ENCODE results near the gene HRCT1.
"Not testable (repeated sequence)": the region's sequence is repeated elsewhere in the genome, so short reads cannot be mapped to it uniquely, and the experiment has no call there.

HRCT1 gene

DNA sequence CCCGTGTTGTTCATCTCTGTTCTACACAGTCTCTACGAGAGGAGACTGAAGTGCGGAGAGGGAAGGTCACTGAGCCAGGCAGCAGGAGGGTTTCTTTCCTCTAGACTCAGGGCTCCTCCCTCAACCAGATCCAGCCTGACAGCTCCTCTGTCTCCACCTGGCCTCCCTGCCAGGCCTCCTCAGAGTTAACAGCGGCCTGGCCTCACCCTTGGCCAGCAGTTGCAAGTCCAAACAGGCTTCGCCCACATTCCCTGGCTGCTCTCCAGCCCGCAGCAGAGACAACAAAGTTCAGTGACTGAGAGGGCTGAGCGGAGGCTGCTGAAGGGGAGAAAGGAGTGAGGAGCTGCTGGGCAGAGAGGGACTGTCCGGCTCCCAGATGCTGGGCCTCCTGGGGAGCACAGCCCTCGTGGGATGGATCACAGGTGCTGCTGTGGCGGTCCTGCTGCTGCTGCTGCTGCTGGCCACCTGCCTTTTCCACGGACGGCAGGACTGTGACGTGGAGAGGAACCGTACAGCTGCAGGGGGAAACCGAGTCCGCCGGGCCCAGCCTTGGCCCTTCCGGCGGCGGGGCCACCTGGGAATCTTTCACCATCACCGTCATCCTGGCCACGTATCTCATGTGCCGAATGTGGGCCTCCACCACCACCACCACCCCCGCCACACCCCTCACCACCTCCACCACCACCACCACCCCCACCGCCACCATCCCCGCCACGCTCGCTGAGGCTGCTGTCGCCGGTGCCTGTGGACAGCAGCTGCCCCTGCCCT lies at the start of gene HRCT1:
Gene HRCT1, plus strand, starts transcription at position 291 of the 768 bp plus-strand sequence. Its CDS starts 86 bp downstream, at position 377.
- peak; percentile 96 for DNase-seq (ENCODE audit: low read depth)

- no peak for DNase-seq (ENCODE audit: low read depth)
Observed at GRCh38 chr9:35856206-35856605, 49.8 kb upstream of the HRCT1 start.

GRCh38 chr9:35856882-35857281 lies 49.1 kb upstream of the HRCT1 start:
- DNase-seq (ENCODE audit: low read depth) = no peak

DNA sequence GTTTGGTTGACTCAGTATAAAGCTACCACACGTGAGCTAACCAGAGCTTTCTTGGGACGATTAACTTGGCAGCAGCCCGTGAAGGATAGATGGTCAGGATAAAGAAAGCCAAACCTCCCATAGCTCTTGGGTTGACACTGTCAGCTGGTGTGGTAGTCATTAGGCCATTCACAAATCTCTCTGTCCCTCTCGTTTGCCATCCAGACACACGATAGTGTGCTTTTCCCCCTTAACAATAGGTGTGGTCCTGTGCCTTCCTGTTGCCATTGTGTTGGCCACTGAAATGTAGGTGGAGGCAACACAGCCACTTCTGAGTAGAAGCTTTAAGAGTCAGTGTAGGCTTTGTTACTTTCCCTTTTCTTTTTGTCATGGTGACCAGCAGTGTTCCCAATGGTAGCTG lies 47.5 kb upstream of the HRCT1 start:
- DNase-seq (ENCODE audit: low read depth) = no peak

DNA sequence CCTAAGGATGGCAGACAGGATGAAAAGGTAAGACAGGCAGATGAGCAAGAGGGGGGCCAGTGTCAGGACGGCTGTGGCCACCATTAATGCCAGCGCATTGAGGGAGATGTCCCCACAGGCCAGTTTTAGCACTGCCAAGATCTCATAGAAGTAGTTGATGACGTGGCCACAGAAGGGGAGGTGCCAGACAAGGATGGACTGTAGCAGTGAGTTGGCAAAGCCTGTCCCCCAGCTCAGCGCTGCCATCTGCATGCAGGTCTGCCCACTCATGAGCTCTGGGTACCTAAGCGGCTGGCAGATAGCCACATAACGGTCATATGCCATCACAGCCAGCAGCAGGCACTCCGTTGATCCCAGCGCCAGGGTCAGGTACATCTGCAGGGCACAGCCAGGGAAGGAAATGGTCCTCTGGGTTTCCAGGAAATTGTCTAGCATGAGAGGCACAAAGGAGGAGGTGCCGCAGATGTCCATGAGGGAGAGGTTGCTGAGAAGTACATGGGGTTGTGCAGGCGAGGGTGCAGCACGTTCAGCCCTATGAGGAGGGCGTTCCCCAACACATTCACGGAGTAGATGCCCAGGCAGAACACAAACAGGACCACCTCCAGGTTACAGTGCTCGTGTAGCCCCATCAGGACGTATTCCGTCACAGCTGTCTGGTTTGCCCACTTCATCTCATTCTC lies 46.6 kb upstream of the HRCT1 start:
- DNase-seq (ENCODE audit: low read depth) = no peak

DNA sequence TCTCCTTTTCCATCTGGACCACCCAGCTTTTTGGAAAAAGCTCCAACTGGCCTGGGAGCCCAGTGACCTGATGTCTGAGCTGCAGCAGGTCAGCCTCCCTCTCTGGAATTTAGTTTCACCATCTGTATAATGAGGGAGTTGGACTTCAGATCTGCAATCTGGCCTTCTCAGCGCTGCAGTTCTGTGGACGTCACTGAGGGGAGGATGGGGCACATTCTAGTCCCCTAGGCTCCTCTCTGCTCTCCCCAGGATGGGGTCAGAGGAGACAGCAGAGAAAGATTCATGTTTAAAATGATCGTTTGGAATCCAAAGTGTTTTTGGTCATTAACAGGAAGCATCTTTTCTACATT lies 46.0 kb upstream of the HRCT1 start:
- no peak for DNase-seq (ENCODE audit: low read depth)

- DNase-seq (ENCODE audit: low read depth) = no peak
Observed at GRCh38 chr9:35861161-35861897, 44.7 kb upstream of the HRCT1 start.

DNA sequence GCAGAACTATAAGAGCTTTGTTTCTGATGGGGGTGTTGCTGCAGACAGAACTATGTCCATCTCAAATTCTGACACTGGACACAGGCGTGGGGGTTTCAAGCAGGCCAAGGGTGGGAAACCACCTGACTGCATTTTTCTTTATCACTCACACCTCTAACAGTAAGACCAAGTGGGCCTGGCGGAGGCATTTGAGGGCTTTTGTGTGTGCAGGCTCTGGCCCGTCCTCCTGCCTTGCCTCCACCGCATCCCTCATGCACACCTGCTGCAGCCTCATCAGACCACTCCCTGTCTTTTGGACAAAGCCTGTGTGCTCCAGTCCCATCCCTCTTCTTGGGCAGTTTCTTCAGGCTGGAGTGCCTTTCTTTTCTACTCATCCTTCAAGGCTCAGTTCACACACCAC lies 43.7 kb upstream of the HRCT1 start:
- DNase-seq (ENCODE audit: low read depth) = no peak

- no peak for DNase-seq (ENCODE audit: low read depth)
Observed at GRCh38 chr9:35863583-35863982, 42.4 kb upstream of the HRCT1 start.

- DNase-seq (ENCODE audit: low read depth) = no peak
Observed at GRCh38 chr9:35864695-35865255, 41.2 kb upstream of the HRCT1 start.

- DNase-seq (ENCODE audit: low read depth) = no peak
Observed at GRCh38 chr9:35867538-35867937, 38.5 kb upstream of the HRCT1 start.

- DNase-seq (ENCODE audit: low read depth) = no peak
Observed at GRCh38 chr9:35868933-35869332, 37.1 kb upstream of the HRCT1 start.

DNA sequence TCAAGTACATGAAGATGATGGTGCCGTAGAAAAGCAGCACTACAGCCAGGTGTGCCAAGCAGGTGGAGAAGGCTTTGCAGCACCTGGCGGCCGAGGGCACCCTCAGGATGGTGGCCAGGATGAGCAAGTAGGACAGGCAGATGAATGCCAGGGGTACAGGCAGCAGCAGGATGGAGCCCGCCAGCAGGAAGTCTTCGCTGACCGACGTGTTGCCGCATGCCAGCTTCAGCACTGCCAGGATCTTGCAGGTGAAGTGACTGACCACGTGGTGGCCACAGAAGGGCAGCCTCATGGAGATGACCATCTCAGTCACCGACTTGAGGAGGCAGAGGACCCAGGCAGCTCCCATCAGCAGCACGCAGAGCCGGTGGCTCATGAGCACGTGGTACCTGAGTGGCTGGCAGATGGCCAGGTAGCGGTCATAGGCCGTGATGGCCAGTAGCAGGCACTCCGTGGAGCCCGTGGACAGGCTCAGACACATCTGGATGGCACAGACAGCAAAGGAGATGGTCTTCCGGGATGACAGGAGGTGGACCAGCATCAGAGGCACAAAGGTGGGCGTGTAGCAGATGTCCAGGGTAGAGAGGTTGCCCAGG lies 36.3 kb upstream of the HRCT1 start:
- DNase-seq (ENCODE audit: low read depth) = no peak

GRCh38 chr9:35870351-35870923 lies 35.6 kb upstream of the HRCT1 start, which contains the start of gene OR13J1:
Gene OR13J1, minus strand, starts transcription at chr9:35870401. Its CDS starts 0 bp downstream, at chr9:35870401.
- DNase-seq (ENCODE audit: low read depth) = no peak

- DNase-seq (ENCODE audit: low read depth) = no peak
Observed at GRCh38 chr9:35871545-35871944, 34.5 kb upstream of the HRCT1 start.

DNA sequence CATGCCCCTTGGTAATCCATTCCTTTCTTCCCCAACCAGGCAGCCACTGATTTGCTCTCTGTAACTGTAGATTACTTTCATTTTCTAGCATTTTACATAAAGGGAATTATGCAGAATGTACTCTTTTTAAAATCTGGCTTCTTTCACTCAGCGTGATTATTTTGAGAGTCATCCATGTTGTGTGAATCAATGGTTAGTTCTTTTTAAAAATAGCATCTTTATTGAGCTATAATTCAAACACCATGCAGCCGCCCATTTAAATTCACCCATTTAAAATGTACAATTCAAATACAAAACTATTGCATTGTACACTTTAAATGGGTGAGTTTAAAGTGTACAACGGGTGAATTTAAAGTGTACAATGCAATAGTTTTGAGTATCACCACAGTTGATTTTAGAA lies 33.5 kb upstream of the HRCT1 start:
- DNase-seq (ENCODE audit: low read depth) = no peak

DNA sequence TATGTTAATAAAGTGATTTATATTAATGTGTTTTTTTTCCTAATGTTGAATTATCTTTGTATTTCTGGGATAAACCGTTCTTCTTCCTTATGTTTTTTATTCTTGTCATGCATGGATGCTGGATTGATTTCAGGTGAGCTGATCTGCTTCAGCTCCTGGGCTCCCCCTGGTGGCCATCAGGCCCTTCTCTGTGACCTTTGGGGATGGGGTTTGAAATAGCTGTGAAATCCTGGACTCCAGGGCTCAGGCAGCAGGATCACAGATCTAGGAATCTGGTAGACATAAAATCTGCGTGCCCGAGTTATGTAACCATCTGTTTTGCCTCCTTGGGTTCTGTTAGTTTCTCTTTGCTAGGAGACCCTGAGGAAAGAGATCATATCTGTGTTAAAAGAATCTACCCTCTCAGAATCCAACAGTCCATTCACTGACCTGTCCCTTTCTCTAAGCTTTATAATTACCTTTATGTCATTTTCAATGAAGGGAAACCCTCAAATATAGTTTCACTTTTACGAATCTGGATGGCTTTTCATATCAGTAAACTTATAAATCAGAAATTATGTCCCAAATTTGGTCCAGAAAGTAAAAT lies 23.6 kb upstream of the HRCT1 start:
- peak; percentile 58 for DNase-seq (ENCODE audit: low read depth)

- DNase-seq (ENCODE audit: low read depth) = peak; percentile 61
Observed at GRCh38 chr9:35882996-35883395, 23.0 kb upstream of the HRCT1 start.

DNA sequence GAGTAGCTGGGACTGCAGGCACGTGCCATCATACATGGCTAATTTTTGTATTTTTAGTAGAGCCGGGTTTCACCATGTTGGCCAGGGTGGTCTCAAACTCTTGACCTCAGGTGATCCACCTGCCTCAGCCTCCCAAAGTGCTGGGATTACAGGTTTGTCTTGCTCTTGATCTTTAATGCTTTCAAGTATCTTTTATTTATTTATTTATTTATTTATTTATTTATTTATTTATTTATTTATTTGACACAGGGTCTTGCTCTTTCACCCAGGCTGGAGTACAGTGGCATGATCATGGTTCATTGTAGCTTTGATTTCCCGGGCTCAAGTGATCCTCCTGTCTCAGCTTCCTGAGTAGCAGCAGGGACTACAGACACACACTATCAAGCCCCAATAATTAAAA lies 21.1 kb upstream of the HRCT1 start:
- not testable (repeated sequence) for DNase-seq (ENCODE audit: low read depth)

- DNase-seq (ENCODE audit: low read depth) = peak; percentile 60
Observed at GRCh38 chr9:35891646-35892045, 14.4 kb upstream of the HRCT1 start.

- no peak for DNase-seq (ENCODE audit: low read depth)
Observed at GRCh38 chr9:35892051-35892450, 14.0 kb upstream of the HRCT1 start.
